Coronary artery (tissue), 2 donors: ENCODE results near the gene IL23R.

Experiments used
- DNase-seq: peaks from one replicate; pipeline ENCODE4 v3.0.0-alpha.2; 2017; ENCODE audit warnings: low spot score
- H3K27ac ChIP-seq, 2 donors: fragments of 200-600 bp; sonication (generic); one replicate each; pipeline ENCODE4 v1.5.1; 2016 to 2019
- H3K4me3 ChIP-seq: fragments of 200-600 bp; sonication (generic); 2 replicates; pipeline ENCODE4 v1.5.1; 2016; ENCODE audit warnings: mild to moderate bottlenecking, moderate library complexity
- CTCF ChIP-seq: fragments of 200-600 bp; sonication (generic); IDR thresholded peaks from one replicate; pipeline ENCODE4 v1.5.1; 2019; ENCODE audit warnings: antibody characterized with exemption

Gene IL23R

DNA sequence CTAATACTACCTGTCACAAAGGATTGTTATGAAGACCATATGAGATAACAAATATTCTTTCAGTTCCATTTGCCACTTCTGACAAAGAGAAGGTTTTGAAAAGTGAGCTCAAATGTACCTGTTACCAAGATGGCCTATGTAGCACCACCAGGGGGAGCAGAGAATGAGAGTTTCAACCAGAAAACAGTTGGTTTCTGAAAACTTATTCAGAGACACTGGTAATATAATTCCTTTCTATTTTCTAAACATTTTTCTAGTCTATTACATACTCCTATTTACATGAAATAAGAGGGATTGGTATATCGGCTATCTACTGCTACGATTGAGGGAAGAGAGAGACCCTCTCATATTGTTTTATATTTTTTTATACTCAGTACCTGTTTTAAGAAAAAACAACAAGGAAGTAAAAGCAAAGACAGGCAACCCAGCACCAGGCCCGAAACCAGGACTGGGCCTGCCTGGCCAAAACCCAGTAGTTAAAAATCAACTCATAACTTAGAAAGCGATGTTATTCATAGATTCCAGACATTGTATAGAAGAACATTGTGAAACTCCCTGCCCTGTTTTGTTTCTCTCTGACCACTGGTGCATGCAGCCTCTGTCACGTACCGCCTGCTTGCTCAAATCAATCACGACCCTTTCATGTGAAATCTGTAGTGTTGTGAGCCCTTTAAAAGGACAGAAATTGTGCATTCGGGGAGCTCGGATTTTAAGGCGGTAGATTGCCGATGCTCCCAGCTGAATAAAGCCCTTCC is 48.3 kb downstream of the IL23R start:
- Histone ChIP-seq H3K4me3 (no peak overlapping the region), H3K27ac (no peak overlapping the region)
- no peak for DNase-seq
- TF ChIP-seq CTCF = no peak

- Histone ChIP-seq H3K27ac (no peak overlapping the region), H3K4me3 (no peak overlapping the region)
- TF ChIP-seq CTCF = no peak
- DNase-seq = no peak
These were observed 50.1 kb downstream of the IL23R start for GRCh38 chr1:67216401-67216800.

- no peak for DNase-seq
- TF ChIP-seq CTCF = no peak
These were observed 51.2 kb downstream of the IL23R start for GRCh38 chr1:67217417-67217816.

GRCh38 chr1:67217938-67218337 is 51.7 kb downstream of the IL23R start:
- TF ChIP-seq CTCF = no peak
- no peak for DNase-seq
- H3K27ac ChIP-seq = no peak overlapping the region
- H3K4me3 ChIP-seq = no peak overlapping the region

More at GRCh38 chr1:67217417-67217816, 51.2 kb downstream of the IL23R start:
- no peak overlapping the region for H3K4me3 ChIP-seq
- H3K27ac ChIP-seq = no peak overlapping the region

DNA sequence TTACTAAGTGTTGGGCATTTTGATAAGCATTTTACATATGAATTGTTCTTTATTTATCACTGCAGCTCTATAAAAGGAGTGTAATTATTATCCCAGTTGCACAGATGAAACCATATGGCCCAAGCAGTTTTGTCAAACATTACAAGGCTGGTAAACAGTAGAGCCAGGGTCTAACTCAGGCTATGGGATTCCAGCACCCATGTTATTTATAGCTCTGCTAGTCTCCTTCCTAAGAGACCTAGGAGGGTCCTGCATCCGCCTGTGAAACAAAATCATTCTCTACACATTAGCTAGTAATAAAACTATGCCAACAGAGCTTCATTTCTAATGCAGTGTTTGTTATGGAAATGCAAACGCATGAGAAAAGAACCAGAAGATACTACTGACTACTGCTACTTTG is 58.6 kb downstream of the IL23R start:
- no peak overlapping the region for H3K4me3 ChIP-seq
- H3K27ac ChIP-seq = no peak overlapping the region
- DNase-seq = no peak
- no peak for TF ChIP-seq CTCF

GRCh38 chr1:67226688-67227087 is 60.4 kb downstream of the IL23R start:
- DNase-seq = no peak
- TF ChIP-seq CTCF = no peak
- Histone ChIP-seq H3K4me3 (no peak overlapping the region), H3K27ac (no peak overlapping the region)

- H3K4me3 ChIP-seq = no peak overlapping the region
- H3K27ac ChIP-seq = no peak overlapping the region
- DNase-seq = no peak
- no peak for TF ChIP-seq CTCF
These were observed 60.9 kb downstream of the IL23R start for GRCh38 chr1:67227196-67227595.
